HG02763 (cell line): ENCODE results near the gene SLFN11.
"Not testable (repeated sequence)": the region's sequence is repeated elsewhere in the genome, so short reads cannot be mapped to it uniquely, and the experiment has no call there.

Experiments
- ATAC-seq: cut with Tn5 transposase; IDR thresholded peaks from one replicate; pipeline ENCODE4 v1.9.1; 2021; ENCODE audit warnings: mild to moderate bottlenecking, moderate library complexity; ENCODE audit not compliant: unreplicated experiment

The SLFN11 gene, protein sequence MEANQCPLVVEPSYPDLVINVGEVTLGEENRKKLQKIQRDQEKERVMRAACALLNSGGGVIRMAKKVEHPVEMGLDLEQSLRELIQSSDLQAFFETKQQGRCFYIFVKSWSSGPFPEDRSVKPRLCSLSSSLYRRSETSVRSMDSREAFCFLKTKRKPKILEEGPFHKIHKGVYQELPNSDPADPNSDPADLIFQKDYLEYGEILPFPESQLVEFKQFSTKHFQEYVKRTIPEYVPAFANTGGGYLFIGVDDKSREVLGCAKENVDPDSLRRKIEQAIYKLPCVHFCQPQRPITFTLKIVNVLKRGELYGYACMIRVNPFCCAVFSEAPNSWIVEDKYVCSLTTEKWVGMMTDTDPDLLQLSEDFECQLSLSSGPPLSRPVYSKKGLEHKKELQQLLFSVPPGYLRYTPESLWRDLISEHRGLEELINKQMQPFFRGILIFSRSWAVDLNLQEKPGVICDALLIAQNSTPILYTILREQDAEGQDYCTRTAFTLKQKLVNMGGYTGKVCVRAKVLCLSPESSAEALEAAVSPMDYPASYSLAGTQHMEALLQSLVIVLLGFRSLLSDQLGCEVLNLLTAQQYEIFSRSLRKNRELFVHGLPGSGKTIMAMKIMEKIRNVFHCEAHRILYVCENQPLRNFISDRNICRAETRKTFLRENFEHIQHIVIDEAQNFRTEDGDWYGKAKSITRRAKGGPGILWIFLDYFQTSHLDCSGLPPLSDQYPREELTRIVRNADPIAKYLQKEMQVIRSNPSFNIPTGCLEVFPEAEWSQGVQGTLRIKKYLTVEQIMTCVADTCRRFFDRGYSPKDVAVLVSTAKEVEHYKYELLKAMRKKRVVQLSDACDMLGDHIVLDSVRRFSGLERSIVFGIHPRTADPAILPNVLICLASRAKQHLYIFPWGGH

DNA sequence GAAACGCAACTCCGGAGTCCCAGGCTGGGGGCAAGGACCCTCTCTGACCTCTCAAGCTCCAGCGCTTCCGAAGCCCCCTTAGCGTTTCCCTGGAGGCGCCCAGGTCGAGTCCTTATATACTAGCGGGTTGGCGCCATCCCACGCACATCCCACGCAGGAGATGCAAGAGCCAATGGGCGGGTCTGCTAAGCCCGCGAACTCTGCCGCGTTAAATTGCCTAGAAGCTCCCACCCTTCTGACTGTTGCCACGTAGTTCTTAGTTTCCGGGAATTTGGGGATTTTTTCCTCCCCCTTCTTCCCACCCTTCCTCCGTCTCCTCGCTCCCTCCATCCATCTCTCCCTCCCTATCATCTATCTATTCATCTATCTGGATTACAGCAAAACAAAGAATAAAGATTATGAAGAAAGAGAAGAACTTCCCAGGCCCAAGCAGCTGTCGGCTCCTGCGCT, at the start of gene SLFN11:
TSS of gene SLFN11 (minus strand) at position 88 of the 450 bp plus-strand sequence. CDS start 9,814 bp downstream, outside the sequence.
- ATAC-seq, result peak; percentile 67

DNA sequence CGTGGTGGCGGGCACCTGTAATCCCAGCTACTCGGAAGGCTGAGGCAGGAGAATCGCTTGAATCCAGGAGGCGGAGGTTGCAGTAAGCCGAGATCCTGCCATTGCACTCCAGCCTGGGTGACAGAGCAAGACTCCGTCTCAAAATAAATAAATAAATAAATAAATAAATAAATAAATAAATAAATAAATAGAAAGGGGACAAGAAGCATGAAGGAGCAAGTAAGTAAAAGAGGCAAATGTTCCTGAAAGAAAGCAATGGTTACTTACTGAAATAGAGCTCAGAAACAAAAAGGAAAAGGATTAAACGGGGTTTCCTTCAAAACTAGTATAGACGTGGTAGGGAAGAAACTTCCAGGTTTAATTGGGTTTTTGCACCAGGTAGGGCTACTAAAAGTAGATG, 47.6 kb upstream of the SLFN11 start:
- ATAC-seq, result not testable (repeated sequence)

DNA sequence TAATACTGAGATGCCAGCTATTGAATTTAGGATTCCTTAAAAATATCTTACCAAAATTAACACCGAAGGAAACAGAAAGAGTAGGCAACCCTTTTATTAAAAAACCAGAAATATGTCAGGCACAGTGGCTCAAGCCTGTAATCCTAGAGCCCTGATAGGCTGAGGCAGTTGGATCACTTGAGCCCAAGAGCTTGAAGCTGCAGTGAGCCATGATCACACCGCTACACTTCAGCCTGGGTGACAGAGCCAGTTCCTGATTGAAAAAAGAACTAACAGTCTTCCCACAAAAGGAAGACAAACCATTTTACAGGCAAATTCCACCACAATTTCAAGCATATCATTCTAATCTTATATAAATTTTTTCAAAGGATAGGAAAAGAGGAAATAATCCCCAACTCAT, 43.2 kb upstream of the SLFN11 start:
- ATAC-seq, result no peak

DNA sequence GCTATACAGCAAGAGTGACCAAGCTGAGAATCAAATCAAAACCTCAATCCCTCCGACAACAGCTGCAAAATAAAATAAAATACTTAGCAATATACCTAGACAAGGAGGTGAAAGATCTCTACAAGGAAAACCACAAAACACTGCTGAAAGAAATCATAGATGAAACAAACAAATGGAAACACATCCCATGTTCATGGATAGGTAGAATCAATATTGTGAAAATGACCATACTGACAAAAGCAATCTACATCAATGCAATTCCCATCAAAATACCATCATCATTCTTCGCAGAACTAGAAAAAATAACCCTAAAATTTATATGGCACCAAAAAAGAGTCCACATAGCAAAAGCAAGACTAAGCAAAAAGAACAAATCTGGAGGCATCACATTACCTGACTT, 41.3 kb upstream of the SLFN11 start:
- not testable (repeated sequence) for ATAC-seq

DNA sequence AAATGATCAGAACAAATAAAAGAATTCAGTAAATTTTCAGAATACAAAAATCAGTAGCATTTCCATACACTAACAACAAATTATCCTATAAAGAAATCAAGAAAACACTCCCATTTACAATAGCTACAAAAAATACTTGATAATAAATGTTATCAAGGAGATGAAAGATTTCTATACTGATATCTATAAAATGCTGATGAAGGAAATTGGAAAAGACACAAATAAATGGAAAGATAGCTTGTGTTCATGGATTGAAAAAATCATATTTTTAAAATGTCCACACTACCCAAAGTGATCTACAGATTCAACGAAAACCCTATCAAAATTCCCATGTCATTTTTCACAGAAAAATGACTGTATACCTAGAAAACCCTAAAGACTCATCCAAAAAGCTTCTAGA, 40.8 kb upstream of the SLFN11 start:
- no peak for ATAC-seq

DNA sequence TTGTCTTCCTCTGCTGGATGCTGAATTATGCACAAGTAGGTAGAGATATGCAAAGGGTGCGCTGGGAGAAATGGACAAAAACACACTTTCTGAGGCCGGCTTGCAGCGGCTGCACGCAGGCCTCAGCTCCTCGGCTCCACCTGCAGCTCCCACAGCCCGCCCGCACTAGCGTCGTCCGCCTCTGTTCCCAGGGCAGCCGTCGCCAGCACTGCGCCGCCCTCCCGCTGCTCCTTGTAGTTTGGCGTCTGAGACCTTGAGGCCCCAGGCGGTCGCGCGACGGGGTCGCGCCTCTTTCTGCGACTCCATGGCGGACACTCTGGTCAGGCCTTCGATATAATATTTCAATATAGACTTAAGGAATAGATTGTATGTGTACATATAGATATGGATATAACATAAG, 34.1 kb upstream of the SLFN11 start:
- no peak for ATAC-seq

DNA sequence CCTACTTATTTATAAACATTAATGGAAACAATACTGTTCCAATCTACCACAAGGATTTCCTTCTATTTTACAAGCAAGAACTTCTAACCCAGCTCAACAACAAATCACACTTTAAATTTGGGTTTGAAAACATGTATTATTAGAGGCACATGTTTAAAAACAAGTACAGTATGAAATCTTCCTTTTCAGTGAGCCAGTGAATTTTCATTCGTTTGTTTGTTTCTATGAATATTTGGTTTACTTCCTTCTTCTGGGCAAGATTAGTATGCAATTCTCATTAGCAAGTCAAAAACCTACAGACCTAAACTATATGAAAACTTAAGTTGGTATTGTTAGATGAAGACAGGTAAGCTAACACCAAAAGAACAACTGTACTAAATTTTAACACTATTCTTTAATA, 33.1 kb upstream of the SLFN11 start:
- ATAC-seq, result no peak

DNA sequence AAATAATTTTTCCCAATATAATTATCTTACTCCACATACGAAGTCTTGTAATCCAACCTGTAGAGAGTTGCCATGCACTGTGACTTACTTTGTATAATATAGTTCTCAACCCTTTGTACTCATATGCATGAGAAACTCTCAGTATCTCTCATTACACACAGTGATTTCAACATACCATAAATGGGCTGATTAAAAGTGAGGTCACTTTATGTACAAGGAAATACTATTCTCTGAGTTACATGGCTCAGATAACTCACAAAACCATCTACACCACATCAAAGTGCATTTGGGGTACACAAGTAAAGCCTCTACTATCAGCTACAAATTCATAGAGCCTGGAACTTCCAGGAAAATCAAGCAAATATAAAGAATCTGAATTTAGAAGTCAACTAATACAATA, 30.9 kb upstream of the SLFN11 start:
- ATAC-seq, result no peak

DNA sequence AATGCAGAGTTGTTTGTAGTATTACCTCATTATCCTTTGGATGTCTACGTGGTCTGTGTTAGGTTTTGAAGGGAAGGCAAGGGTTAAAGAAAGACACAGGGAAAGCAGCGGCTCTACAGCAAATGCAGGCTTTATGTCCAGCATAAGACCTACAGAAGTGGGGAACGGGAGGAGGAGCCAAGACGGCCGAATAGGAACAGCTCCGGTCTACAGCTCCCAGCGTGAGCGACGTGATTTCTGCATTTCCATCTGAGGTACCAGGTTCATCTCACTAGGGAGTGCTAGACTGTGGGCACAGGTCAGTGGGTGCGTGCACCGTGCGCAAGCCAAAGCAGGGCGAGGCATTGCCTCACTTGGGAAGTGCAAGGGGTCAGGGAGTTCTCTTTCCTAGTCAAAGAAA, 20.4 kb upstream of the SLFN11 start:
- not testable (repeated sequence) for ATAC-seq

DNA sequence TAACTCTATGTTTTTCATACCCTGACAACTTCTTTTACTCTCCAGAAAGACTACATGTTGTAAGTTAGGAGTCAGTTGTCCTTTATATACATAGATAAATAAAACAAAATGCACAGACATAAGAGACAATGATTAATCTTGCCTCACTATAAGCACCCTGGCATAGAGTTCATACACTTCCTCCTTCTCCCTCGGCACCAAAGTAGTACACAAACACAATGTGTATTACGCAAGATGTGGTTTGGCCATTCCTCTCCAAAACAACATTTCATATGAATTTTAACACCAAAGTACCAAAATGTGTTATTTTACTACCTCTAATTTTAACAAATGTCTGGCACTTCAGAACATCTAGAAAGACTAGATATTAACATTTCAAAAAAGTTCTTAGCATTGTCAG, 17.2 kb upstream of the SLFN11 start:
- ATAC-seq, result no peak

DNA sequence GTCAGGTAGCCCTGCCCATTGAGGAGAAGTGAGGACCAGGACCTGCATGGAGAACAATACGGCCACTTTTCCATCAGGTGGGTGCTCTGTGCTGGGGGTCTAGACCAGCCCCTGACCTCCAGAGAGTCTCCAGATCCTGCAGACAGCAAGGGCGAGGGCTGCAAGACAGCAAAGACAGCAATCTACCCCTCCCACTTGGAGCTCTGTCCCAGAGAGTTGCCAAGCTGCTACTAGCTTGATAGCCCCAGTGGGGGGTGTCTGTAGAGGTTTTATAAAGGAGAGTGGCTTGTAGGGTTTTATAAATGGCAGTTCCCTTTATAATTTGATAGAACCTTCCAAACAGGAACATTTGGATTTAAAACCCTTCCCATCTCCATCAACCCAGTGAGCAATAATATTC, 16.7 kb upstream of the SLFN11 start:
- ATAC-seq, result no peak

DNA sequence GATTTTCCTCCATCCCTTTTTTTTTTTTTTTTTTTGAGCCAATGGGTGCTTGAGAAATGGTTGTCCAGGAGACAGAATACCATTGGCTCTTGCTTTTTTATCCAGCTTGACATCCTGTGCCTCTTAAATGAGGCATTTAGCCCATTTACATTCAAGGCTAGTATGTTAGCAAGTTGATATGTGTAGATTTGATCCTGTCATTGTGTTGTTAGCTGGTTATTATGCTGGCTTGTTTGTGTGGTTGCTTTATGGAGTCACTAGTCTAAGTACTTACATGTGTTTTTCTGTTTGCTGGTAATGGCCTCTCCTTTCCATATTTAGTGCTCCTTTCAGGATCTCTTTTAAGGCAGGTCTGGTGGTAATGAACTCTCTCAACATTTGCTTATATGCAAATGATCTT, 14.1 kb upstream of the SLFN11 start:
- ATAC-seq, result no peak

DNA sequence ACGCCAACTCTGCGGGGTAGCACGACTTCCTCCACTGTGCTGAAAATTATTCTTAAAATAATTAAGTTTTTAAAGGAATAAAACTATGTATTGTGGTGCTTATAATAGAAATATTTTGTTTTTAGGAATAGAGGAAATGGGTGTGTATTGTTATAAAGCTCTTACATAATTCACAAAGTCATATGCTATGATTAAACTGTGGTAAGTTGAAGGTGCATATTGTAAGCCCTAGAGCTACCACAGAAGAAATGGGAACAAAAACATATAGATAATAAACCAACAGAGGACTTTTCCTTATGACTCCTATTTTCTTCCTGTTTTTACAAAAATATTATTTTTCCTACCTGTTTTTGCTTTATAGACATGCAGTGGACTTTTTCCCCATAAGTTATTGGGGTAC, 4.3 kb upstream of the SLFN11 start:
- ATAC-seq, result no peak

DNA sequence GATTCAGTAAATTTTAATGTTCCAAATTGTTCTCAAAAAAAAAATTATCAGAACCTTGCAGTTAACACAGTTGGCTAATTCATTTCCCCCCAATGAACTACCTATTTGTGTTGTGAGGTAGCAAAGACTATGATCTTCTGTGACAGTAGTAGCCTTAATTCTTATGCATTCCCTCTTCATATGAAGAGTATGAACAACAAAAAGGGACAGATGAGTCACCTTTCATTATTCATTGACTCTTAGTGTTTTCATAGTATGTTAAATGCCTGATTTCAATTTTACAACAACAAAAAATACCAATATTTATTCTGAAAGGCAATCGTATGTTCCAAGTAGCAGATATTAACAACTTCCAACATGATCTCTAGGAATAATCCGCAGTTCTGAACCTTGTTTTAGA, 3.6 kb upstream of the SLFN11 start:
- ATAC-seq, result no peak

DNA sequence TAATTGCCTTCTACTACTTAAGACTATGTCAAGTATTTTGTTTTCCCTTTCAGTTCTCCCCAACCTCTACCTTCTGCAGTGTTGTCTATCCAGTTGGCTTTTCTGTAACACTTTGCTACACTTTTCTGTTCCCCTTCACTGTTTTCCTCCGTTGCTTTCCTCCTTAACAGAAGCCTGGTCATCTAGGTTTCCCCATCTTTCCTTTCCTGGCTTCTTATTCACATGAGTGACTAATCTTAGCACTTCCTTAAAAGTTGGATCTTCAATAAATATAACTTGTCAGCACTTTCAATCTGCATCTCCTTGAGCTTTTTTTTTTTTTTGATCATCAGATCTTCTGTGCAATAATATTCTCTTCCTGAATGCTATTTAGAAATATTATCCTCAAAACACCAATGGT, 2.8 kb upstream of the SLFN11 start:
- no peak for ATAC-seq

DNA sequence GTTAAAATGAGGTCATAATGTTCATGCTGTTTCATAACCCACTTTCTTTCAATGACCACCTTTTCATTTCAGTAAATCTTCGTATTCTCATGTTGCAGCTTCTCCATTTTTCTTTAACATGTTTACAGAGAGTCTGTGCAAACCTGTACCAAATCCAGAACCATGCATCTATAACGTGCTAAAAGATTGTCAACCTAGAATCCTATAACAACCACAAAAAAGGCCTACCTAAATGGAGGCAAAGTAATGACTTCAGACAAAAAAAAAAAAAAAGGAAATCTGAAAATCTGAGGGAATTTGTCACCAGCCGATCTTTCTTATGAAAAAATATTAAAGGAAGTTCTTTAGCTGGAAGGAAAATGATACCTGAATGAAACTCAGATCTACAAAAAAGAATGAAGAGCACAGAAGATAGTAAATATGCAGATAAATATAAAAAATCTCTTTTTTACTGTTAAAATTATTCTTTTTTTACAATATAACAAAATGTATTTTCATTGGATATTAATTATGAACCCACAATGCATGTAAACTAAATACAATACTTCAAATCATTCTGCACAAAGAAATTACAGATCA, 1.4 kb upstream of the SLFN11 start:
- no peak for ATAC-seq

DNA sequence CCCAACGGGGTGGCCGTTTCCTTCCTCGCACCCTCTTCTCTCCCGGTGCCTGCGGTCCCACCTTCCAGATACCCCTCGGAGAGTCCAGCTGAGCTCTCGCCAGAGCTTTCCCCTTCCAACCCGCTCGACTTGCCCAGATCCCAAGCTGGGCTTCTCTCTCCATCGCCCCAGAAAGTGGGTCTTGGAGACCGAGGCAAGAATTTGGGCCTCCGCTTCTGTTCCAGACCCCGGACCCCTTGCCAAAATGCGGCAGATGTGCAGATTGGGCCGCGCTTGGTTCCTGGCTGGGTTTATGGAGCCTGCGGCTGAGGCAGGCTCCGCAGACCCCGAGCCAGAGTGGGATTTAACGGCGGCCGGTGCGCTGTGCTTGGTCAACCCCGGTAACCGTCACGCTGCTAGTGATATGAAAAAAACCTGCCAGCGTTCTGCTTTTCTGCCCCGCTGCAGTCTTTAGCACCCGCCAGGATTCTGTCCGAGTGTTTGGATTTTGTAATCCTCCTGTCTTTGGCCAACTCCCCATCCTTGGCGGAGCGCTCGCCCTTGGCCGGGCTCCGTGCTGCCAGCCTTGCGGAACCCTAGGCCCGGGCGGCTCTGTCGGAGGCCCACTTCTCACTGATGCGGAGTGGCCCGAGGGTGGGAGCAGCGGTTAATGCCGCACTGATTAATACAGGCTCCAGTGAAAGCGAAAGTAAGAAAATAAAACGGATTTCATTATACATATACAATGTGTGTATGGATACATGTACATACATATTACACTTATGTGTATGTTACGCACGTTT, 754 bp upstream of the SLFN11 start:
- peak; percentile 17 for ATAC-seq

DNA sequence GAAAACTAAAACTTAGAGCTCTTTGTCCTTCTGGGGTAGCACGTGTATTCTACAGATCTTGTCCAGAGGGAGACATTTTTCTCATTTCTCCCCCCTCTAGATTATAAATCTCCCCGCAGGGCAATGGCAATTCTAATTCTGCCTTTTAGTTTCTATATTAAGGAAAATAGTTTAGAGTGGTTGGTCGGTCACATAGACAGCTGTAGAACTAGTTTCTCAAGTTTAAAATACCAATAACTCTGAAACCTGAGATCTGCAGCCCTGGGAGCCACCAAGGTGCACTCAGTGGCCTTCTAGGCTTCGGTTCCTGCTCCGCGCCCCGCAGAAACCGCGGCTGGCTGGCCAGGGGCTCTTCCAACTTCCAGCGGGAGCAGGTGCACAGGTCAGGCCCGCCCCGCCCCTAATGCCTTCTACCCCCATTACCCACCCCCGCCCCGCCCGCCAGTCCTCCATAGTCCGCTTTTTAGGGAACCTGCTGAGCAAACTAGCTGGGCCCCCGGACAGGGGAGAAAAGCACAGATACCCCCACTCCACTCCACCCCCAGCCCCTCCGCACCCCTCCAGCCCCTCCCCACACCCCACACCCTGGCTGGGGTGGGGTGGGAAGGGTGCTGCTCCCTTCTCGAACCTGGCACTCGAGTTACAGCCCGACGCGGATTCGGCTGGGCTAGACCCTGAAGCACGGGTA, 431 bp downstream of the SLFN11 start:
- ATAC-seq, result peak; percentile 5

DNA sequence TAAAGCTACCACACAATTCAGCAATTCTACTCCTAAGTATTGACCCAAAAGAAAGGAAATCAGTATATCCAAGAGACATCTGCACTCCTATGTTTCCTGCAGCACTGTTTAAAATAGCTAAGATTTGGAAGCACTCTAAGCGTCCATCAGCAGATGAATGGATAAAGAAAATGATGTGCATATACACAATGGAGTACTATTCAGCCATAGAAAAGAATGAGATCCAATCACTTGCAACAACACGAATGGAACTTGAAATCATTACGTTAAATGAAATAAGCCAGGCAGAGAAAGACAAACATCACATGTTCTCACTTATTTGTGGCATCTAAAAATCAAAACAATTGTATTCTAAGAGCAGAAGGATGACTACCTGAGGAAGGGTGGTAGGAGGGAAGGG, 1.5 kb downstream of the SLFN11 start:
- no peak for ATAC-seq
